ENCODE results near the gene TBX20.
"Not testable (repeated sequence)": the region's sequence is repeated elsewhere in the genome, so short reads cannot be mapped to it uniquely, and the experiment has no call there.

Gene TBX20

DNA sequence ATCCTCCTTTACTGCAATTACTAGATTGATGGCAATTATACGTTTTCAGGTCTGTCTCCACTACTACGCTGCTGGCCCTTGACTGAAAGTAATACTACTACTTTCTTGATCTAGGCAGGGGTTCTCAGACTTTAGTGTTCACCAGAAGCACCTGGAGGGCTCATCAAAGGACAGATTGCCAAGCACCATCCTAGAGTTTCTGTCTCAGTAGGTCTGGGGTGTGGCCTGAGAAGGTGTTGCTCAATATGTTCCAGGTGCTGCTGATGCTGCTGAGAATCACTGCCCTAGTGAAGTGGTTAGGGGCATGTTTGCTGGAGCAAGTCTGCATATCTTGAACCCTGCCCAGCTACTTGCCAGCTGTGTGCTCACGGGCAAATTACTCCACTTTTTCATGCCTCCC lies 37.9 kb downstream of the TBX20 start:
- DNase-seq: not testable (repeated sequence)

DNA sequence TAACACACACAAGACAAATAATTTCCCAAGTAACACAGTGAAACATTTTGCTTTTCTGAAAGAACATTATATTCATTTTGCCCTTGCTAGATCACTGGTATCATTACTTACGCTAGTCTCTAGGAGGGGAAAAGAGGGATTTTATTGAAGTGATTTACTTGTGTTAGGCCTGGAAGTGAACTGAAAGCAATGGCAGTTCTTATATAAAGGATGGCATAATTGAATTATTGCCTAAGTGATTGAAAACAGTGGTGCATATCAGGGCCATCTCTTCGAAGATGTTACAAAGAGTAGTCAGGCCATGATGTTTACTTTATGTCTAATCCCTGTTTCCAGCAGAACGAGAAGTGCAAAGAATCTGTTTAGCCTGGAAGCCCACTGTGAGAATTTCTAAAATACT lies 38.8 kb downstream of the TBX20 start:
- DNase-seq: not testable (repeated sequence)

DNA sequence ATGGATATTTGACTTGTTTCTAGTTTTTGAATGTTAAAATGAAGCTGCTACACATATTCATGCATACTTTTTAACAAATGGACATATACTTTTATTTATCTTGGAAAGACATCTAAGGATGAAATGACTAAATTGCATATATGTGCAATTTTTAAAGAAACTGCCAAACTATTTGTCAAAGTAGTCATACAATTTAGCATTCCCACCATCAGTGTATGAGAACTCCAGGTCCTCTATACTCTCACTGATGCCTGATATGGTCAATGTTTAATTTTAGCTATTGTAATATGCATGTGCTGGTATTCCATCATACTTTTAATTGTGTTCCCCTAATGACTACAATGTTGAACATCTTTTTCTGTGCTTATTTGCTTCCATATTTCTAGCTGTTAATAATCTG lies 47.0 kb downstream of the TBX20 start:
- DNase-seq: not testable (repeated sequence)

DNA sequence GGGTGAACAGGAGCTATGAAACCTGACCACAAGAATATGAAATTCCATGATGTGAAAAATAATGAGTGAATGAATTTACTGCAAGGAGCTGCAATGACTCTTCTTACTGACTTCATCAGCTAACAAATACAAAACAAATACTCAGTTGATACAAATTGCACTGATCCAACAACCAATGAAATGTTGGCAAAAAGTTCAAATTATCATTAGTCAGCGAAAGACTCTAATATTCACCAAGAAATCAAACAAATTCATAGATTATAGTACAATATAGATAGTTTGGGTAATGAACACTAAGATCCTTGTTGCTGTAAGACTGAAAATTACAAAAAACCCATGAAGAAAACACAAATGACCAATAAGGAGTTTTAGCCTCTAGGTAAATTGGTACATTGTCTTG lies 49.0 kb downstream of the TBX20 start:
- DNase-seq: not testable (repeated sequence)

DNA sequence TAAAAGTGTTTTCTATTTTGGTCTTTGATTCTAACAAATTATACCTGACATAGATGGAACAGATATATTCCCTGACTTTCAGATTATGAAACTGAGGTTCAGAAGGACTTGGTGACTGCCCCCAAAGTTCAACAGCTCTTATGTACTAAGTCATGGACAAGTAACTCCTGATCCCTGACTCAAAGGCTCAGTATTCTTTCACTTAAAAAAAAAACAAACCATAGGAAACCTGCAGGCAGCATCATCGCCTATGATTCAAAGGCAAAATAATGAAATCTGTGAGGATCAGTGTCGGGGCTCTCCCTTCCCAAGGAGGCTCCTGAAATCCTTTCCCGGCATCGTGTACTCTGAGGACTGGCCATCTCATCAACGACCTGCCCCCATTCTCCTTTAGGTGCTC lies 49.9 kb downstream of the TBX20 start:
- DNase-seq: not testable (repeated sequence)

DNA sequence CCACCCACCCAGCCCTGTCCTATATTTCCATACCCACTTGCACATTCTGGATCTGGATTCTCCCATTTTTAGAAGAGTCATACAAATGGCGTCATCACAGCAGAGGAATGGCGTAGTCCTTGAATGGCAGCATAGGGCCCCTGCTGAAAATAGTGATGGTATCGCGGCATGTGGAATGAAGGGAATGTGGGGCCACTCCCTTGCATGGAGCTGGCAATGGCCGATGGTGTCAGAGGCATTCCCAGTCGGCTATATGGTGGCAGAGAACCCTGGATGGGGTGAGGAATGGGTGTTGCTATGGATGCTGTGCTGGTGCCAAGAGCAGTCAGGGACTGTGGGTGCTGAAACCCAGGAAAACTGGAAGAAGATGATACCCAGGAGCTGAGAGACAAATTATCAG lies 51.5 kb downstream of the TBX20 start:
- not testable (repeated sequence) for DNase-seq

DNA sequence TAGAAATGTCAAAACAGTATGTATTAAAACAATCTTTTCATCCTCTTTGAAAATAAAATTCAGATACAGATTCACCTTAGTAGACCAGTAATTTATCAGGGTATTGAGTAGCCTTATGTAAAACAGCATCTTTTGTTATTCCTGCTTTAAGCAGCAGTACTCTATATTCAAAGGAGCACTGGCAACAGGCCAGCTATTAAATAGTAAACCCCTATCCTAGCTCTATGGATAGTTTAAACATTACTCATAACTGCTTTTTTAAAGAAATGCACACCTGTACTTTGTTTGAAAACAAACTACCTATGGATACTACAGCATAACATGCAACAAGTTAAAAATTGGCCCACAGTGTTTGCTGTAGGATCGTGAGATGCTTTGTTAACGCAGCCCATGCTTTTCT lies 53.7 kb downstream of the TBX20 start:
- not testable (repeated sequence) for DNase-seq

DNA sequence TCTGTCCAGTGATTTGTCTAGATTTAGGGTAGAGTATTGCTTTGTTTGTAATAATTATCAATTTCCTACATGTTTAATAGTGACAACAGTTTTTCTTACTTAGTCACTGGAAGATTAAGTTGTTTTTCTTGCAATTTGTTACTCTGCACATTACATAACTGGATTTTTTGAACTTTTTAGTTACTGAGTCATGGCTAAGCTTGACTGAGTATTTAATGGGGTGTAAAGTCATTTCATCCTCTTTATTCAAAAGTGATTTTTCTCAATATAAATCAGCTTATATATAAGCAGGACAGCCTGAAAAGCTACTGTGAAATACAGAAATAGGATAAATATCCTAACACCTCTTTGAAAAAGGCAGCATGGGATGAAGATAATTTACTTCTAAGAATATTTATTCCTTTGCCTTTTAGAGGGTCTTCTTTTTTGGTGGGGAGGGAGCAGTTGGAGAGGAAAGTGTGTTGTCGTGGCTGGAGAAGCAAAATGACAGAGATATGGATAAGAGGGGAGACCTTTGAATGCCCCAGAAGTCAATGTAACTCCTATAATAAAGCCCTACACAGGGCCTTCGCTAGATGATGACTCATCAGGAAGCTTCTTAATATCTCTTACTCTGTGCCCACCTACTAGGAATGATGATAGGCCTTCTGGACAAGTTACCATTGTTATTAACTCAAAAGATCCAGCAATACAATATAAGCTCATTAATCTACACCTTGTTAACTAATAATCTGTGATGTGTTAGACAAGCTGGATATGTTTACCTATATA lies 55.3 kb downstream of the TBX20 start:
- DNase-seq: not testable (repeated sequence)

DNA sequence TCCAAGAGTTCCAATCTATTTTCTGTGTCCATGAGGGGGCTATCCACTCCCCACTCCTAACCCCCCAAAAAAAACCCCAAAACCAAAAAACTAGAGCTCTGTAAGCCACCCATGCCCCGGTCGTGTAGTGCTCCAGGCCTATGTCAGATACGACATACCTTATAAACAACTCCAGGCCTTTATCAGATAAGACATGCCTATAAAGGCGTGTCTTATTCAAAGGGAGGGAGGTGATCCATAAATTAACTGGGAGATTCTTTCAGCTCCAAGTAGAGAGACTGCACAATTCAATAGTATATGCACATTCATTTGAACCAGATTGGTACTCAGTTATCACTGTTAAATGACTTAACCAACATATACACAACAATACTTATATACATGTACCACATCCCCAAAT lies 62.3 kb downstream of the TBX20 start:
- not testable (repeated sequence) for DNase-seq

DNA sequence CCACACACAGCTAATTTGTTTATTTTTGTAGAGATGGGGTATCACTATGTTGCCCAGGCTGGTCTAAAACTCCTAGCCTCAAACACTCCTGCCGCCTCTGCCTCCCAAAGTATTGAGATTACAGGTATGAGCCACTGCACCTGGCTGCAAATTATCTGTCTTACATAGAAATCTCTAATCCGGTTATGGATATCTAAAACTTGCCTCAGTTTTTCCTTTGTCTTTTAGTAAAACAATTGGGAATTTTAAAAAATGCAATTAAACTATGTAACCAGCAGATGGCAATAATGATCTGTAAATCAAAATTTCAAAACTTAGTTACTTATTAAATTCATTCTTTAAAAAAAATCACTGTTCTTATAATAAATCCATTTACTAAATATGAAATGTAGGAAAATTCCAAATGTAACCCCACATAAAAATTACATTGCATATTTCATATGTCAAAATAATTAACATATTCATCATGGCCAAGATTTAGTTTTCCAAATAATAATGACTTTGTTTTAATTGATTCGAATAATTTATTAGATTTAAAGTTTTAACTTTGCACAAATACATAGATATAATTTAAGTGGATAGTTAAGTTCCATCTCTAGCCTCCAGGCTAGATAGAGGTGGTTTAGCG lies 63.6 kb downstream of the TBX20 start:
- not testable (repeated sequence) for DNase-seq

DNA sequence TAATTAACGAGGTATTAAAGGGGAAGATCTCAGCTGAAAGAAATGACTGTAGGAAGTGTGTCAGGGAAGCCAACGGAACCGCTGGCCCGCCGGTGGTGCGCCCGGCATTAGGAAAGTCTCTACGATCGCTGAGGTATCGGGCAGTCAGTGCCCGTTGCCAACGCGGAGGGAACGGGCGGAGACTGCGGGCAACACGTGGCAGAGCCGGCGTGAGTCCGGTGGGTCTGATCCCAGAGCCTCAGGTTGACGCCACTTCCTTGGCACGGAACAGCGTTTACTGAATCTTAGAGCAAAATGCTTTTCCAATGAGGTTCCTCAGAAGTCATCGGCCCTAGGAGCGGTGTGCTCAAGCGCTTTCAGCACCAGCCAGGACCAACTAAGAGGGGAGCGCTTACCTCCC lies 67.1 kb downstream of the TBX20 start:
- DNase-seq: not testable (repeated sequence)

DNA sequence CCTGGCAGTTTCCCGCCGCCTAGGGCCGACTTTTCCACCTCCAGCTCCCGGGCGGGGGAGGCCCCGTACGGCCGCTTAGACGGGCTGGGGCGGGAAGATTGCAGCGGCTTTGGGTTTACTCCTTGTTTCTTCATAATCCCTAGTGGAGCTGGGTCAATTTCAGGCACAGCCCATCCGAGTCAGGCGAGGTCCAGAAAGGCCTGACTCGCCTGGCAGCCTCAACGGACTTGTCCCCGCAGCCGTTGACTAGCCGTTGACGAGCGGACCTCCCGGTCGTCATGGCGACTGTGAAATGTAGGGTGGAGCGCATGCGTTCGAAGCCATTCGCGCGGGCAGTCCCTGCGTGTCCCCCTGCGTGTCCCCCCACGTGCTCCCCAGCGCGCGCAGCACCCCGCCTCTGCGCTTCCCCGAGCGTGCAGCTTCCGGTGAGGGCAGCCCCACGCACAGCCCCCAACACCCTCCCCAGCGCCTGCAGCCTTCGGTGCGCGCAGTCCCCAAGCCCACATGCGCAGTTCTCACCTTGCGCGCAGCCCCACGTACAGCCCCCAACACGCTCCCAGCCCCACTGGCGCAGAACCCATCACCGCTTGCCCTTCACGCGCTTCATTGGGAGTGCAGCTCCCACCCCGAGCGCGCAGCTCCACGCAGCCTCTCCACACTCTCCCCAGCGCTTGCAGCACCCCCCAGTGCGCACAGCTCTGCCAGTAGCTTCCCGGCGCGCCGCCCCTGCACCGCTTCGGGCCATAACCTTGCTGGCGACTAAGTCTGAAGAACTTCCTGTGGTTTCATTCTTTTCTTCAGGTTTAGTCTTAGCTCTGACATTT lies 67.8 kb downstream of the TBX20 start:
- DNase-seq: no peak

DNA sequence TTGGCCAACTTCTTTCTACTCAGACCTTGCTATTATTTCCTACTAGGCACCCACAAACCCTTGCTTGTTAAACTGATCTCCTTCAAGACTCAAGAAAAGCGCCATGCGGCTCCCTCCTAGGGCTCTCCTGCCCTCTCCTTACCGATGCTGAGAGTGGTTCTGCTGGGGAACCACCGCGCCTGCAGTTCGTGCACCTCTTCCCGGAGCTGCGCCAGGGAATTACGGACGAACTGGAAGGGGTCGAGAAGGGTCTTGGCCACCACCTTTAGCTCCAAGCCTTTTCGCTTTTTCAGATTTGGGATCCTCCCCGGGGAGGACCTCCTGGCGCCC lies 68.4 kb downstream of the TBX20 start:
- DNase-seq: not testable (repeated sequence)

DNA sequence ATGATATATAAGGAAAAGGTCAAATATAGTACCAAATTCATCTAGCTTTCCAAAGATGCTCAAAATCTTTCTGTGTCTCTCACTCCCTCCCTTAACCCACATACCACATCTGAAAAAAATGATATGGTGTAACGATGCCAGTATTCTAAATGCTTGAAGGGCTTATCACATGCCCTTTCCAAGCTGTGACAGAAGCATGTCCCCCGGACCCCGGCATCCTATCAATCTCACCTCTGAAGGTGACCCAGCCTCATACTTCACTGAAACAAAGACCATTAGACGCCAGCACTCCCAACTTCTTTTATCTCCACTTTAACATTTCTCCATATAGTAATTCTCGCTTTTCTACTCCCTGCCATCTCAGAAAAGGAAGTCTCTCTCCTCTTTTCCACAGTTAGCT lies 68.9 kb downstream of the TBX20 start:
- not testable (repeated sequence) for DNase-seq

DNA sequence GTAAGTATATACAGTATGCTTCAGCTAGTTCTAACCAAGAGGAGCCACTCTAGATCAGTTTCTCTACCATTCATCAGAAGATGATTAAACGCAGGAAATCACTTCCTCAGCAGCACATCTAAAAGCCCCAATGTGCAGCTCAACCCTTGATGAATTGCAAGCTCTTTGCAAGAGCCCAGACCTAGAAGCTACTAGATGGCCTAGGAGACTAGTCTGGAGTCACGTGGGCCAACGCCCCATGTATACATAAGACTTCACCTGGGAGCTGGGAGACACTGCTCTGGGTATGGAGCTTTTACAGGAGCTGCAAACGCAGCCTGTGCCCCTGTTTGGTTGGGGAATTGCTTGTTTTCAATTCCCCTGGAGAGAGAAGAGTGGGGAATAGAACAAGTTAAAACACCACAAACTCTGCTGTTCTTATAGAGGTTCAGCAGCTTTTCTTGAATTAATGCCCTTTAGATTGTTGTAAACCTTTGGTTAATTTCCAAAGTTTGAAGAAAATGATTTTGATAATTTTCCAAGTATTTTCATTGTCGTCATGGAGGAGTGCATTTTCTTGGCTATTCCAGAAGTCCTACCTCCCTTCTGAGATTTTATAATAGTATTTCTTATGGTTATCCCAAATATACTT lies 69.9 kb downstream of the TBX20 start:
- not testable (repeated sequence) for DNase-seq

DNA sequence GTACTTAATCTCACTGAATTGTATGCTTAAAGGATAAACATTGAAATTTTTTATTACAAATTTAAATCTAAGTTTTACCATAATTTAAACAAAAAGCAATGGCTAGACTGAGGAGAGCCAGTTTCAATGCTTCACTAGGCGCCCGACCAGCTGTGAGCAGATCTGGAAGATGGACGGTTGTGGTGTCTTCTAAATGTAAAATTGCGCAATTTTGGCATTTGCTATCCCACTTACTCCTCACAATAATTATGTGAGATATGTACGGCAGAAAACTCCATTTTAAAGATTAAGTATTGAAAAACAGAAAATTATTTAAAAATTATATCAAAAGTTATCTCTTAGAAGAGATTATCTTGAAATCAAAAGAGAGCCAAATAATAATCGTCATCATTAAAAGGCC lies 73.2 kb downstream of the TBX20 start:
- not testable (repeated sequence) for DNase-seq

DNA sequence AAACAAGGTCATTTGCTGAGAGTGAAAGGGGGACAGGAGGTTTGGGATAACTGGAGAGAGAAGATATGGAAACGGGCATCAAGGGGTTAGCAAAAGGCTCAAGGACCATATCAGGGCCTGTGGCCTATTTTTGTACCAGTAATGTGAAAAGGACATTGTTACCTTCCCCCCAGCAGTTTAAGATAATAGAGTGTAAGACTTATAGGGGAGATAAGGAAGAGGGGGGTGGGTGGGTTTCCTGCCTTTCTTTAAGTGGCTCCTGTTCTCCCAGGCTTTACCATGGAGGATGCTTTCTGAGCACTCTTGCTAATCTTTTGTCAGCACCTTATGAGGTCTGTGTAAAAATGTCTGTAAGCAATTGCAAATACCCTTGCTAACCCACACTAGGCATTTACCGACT lies 80.7 kb downstream of the TBX20 start:
- not testable (repeated sequence) for DNase-seq

DNA sequence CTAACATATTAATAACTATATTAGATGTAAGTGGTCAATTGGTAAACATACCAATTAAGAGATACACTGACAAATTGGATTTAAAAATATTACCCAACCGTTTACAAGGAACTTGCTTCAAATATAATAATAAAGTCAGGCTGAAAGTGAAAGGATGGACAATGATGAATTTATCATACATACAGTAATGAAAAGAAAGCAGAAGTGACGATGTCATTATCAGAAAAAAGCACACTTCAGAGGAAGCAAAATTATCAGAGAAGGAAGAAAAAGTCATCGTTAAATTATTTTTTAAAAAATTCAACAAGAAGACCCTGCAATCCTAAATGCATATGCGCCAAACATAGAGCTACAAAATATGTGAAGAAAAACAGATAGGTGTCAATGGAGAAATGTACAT lies 81.8 kb downstream of the TBX20 start:
- DNase-seq: not testable (repeated sequence)

DNA sequence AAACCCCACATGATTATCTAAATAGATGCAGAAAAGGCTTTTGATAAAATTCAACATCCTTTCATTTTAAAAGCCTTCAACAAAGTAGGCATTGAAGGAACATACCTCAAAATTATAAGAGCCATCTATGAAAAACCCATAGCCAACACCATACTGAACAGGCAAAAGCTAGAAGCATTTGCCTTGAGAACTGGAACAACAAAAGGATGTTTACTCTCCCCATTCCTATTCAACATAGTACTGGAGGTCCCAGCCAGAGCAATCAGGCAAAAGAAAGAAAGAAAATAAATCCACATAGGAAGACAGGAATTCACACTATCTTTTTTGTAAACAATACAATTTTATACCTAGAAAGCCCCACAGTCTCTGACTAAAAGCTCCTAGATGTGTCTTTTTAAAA lies 86.2 kb downstream of the TBX20 start:
- DNase-seq: not testable (repeated sequence)

DNA sequence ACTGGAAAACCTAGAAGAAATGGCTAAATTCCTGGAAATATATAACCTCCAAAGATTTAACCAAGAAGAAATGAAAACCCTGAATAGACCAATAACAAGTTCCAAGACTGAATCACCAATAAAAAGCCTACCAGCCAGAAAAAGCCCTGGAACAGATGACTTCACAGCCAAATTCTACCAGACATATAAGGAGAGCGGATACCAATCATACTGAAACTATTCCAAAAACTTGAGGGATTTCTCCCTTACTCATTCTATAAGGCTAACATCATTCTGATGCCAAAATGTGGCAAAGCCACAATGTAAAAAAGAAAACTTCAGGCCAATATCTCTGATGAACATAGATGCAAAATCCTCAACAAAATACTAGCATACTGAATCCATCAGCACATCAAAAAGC lies 86.7 kb downstream of the TBX20 start:
- not testable (repeated sequence) for DNase-seq

DNA sequence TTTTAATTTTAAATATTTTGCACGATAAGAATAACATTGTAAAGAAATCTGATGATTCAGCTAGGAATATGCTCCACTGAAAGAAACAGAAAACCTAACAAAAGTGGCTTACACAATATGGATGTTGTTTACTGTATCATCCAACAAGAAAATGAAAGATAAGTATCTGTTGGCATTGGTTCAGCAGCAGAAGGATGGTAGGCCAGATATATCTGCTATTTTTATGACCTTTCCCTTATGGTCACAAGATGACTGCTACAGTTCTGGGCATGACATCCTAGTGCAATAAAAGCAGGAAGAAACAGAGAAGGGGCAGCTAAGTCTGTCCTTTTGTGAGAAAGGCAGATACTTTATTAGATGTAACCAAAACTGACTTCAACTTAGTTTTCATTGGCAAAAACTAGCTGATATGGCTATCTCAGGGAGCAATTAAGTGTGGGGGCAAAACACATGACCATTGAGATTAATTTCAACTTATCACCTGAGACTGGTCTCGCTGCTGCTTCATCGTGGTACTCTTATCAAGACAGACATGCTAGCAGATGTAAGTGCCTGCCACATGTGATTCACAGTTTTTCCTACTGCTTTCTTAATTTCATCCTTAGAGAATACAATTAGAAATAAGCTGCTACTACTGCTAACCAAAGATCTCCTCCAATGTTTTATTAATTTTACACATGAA lies 92.7 kb downstream of the TBX20 start:
- DNase-seq: not testable (repeated sequence)

Measured in CD4-positive, alpha-beta T cell treated with Interleukin-10 for 1 hour (primary cell).